Calu3 (cell line): Measurements from ENCODE around the gene USP20. TPM values are rescaled to one million over a fixed set of nuclear protein-coding genes. Genes with fewer than 3 reads are reported as not detected.

ENCODE experiments used
- BruUV-seq: library from RNA; stranded (reverse); fragments of 400-500 nt; replicated peaks from 2 replicates; lab custom pipeline; 2021; lab: Mats Ljungman, UMichigan
- CTCF ChIA-PET: fragments of 300-600 bp; sonication (Branson Sonifier 250); formaldehyde crosslinking; loops from one replicate; lab custom pipeline; 2022; ENCODE audit warnings: antibody characterized with exemption; lab: Charles Lee
- DNase-seq: peaks from one replicate; pipeline ENCODE4 v3.0.0; 2022
- H3K27ac Mint-ChIP-seq: one replicate; pipeline ENCODE4 v1.8.0; 2022; ENCODE audit warnings: mixed read lengths; ENCODE audit not compliant: unreplicated experiment
- H3K27me3 Mint-ChIP-seq: one replicate; pipeline ENCODE4 v1.8.0; 2022; ENCODE audit warnings: mixed read lengths; ENCODE audit not compliant: unreplicated experiment
- H3K36me3 Mint-ChIP-seq: one replicate; pipeline ENCODE4 v1.8.0; 2022; ENCODE audit warnings: mild to moderate bottlenecking, moderate library complexity, mixed read lengths; ENCODE audit not compliant: insufficient read depth, unreplicated experiment
- H3K4me1 Mint-ChIP-seq: one replicate; pipeline ENCODE4 v1.8.0; 2022; ENCODE audit warnings: mild to moderate bottlenecking, low read depth, mixed read lengths; ENCODE audit not compliant: unreplicated experiment
- H3K4me3 Mint-ChIP-seq: one replicate; pipeline ENCODE4 v1.8.0; 2022; ENCODE audit warnings: mild to moderate bottlenecking, low read depth, moderate library complexity, mixed read lengths; ENCODE audit not compliant: unreplicated experiment
- H3K9me3 Mint-ChIP-seq: one replicate; pipeline ENCODE4 v1.8.0; 2022; ENCODE audit warnings: low read depth, mixed read lengths; ENCODE audit not compliant: unreplicated experiment
- intact Hi-C: fragments of 100-400 bp; cut with micrococcal nuclease; formaldehyde crosslinking; loops from one replicate; pipeline ENCODE4 v1.10.0; 2022; ENCODE audit not compliant: unreplicated experiment
- total RNA-seq: library from RNA; stranded (reverse); gene quantifications from 2 replicates; pipeline ENCODE4 v1.2.3, GENCODE V29; 2022
- TF ChIP-seq, protein P1 (sequence below): fragments of 200-600 bp; IDR thresholded peaks from one replicate; pipeline ENCODE4 v1.8.0; 2022; ENCODE audit warnings: antibody characterized with exemption; ENCODE audit not compliant: unreplicated experiment

The USP20 gene
- total RNA-seq, 1 experiment from 2014 or later = 14.9 TPM

DNA sequence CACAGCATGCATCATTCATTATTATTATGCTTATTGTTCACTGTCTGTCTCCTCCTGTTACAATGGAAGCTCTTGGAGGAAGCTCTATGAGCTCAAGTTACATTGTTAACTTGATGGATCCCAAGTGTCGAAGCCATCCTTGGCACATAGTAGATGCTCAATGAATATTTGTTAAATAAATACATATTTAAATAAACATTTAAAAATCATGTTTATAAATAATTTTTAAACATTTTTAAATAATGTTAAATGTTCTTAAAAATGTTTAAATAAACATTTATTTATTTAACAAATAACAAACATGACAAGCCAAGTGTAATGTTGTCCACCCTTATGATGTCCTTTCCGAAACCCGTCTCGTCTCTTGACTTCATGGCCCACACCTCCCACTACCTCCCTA, 69.5 kb downstream of the USP20 start:
- BruUV-seq = no TSS peak
- TF ChIP-seq, protein P1, sequence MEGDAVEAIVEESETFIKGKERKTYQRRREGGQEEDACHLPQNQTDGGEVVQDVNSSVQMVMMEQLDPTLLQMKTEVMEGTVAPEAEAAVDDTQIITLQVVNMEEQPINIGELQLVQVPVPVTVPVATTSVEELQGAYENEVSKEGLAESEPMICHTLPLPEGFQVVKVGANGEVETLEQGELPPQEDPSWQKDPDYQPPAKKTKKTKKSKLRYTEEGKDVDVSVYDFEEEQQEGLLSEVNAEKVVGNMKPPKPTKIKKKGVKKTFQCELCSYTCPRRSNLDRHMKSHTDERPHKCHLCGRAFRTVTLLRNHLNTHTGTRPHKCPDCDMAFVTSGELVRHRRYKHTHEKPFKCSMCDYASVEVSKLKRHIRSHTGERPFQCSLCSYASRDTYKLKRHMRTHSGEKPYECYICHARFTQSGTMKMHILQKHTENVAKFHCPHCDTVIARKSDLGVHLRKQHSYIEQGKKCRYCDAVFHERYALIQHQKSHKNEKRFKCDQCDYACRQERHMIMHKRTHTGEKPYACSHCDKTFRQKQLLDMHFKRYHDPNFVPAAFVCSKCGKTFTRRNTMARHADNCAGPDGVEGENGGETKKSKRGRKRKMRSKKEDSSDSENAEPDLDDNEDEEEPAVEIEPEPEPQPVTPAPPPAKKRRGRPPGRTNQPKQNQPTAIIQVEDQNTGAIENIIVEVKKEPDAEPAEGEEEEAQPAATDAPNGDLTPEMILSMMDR = no peak
- CTCF ChIA-PET = no interaction called here
- H3K4me1 Mint-ChIP-seq = no peaks in the 10 kb centered on the region
- H3K9me3 Mint-ChIP-seq = no peaks in the 10 kb centered on the region
- DNase-seq = no peak
- peak overlapping the region; percentile 5 for H3K27ac Mint-ChIP-seq
- no peaks in the 10 kb centered on the region for H3K36me3 Mint-ChIP-seq
- H3K27me3 Mint-ChIP-seq = no peaks in the 10 kb centered on the region
- intact Hi-C loops = no loop called here
- H3K4me3 Mint-ChIP-seq = no peak overlapping the region

DNA sequence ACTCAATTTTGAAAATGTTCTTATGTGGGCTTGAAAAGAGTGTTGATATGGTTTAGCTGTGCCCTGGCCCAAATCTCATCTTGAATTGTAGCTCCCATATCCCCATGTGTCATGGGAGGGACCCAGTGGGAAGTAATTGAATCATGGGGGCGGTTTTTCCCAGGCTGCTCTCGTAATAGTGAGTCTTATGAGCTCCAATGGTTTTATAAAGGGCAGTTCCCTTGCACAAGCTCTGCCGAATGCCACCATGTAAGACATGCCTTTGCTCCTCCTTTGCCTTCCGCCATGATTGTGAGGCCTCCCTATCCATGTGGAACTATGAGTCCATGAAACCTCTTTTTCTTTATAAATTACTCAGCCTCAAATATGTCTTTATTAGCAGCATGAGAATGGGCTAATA, 71.0 kb downstream of the USP20 start:
- Mint-ChIP-seq H3K9me3 (no peaks in the 10 kb centered on the region), H3K27ac (no peak overlapping the region), H3K27me3 (no peaks in the 10 kb centered on the region), H3K36me3 (no peaks in the 10 kb centered on the region), H3K4me3 (no peak overlapping the region), H3K4me1 (no peaks in the 10 kb centered on the region)
- intact Hi-C loops = no loop called here
- CTCF ChIA-PET = no interaction called here
- no peak for DNase-seq
- TF ChIP-seq, protein P1 = no peak
- BruUV-seq = no TSS peak

DNA sequence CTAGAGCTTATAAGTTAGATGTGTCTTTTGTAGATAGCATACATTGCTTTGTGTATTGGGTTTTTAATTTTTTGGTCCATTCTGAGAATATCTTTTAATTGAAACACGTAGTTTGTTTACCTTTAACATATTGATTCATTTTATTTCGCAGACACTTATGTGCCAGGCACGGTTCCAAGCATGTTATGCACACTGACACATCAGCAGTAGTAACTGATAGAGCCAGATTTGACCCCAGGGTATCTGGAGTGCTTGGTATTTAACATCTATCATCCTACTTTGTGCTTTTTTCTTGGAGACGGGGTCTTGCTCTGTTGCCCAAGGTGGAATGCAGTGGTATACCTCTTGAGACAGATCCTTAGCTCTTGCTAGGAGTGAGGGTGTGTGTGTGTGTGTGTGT, 71.9 kb downstream of the USP20 start:
- no peak for DNase-seq
- Mint-ChIP-seq H3K27ac (no peak overlapping the region), H3K27me3 (no peaks in the 10 kb centered on the region), H3K4me1 (no peaks in the 10 kb centered on the region), H3K9me3 (no peaks in the 10 kb centered on the region), H3K36me3 (no peaks in the 10 kb centered on the region), H3K4me3 (no peak overlapping the region)
- intact Hi-C loops = no loop called here
- CTCF ChIA-PET = interaction anchor here (0.5 kb wide), 1 partner anchor 1842 kb away, joined by 6 read pairs; no protein-coding TSS in a partner anchor
- no TSS peak for BruUV-seq
- TF ChIP-seq, protein P1 = no peak

DNA sequence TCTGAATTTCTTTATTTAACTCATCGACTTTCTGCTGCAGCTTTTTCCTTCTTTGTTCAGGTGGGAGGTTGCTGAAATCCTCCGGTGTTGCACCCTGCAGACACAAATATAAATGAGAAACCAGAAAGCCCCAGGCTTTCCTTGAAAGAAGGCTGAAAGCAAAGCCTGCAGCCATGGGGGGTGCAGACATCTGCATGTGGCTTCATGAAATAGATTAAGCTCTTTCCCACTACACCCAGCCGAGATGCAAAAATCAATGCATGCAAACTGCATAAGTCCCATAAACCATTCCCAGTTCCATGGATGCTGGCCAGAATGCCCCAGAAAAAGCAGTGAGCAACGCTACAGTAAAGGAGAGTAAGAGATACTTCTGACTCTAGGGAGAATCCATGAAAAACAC, 73.6 kb downstream of the USP20 start:
- CTCF ChIA-PET = no interaction called here
- Mint-ChIP-seq H3K4me1 (no peaks in the 10 kb centered on the region), H3K27ac (no peak overlapping the region), H3K27me3 (no peaks in the 10 kb centered on the region), H3K4me3 (no peak overlapping the region), H3K9me3 (no peaks in the 10 kb centered on the region), H3K36me3 (no peaks in the 10 kb centered on the region)
- TF ChIP-seq, protein P1 = no peak
- intact Hi-C loops = no loop called here
- DNase-seq = no peak
- no TSS peak for BruUV-seq
